Measurements from ENCODE around the gene MARCHF5. TPM values are rescaled to one million over a fixed set of nuclear protein-coding genes. Genes with fewer than 3 reads are reported as not detected.

The MARCHF5 gene
- total RNA-seq, 2 donors from 2014 or later: 11.2 to 19.4 TPM

- Histone ChIP-seq H3K4me1 (no peaks in the 10 kb centered on the region), H3K27me3 (no peaks in the 10 kb centered on the region), H3K9me3 (no peaks in the 10 kb centered on the region), H3K27ac (no peak overlapping the region), H3K36me3 (replicated peaks in 1 of 2; ENCODE audit: insufficient read depth in 1 of 2, low read depth in 2 of 2) (no peaks in the 10 kb centered on the region), H3K4me3 (no peak overlapping the region)
- ATAC-seq: no peak
- DNase-seq: no peak
- intact Hi-C loops (cut with DNase I): no loop called here
- no peak for TF ChIP-seq CTCF (IDR thresholded peaks at IDR 0.05)
- no peak for TF ChIP-seq POLR2A (IDR thresholded peaks at IDR 0.05)
- WGBS, 2 donors: 88 to 97% methylated on average over 4 of the region's 4 CpGs
Observed at GRCh38 chr10:92363498-92363897, 72.5 kb downstream of the MARCHF5 start.

- TF ChIP-seq POLR2A (IDR thresholded peaks at IDR 0.05) (no peak), CTCF (IDR thresholded peaks at IDR 0.05) (no peak)
- Histone ChIP-seq H3K36me3 (replicated peaks in 1 of 2; ENCODE audit: insufficient read depth in 1 of 2, low read depth in 2 of 2) (no peaks in the 10 kb centered on the region), H3K4me3 (no peak overlapping the region), H3K27ac (no peak overlapping the region), H3K27me3 (no peaks in the 10 kb centered on the region), H3K9me3 (no peaks in the 10 kb centered on the region), H3K4me1 (no peaks in the 10 kb centered on the region)
- WGBS, 2 donors: 71 to 82% methylated on average over 5 of the region's 5 CpGs
- DNase-seq (no peak), ATAC-seq (no peak)
- intact Hi-C loops (cut with DNase I): no loop called here
Observed at GRCh38 chr10:92366412-92367021, 75.5 kb downstream of the MARCHF5 start.

GRCh38 chr10:92377962-92378361 lies 87.0 kb downstream of the MARCHF5 start:
- Histone ChIP-seq H3K4me1 (no peaks in the 10 kb centered on the region), H3K9me3 (no peaks in the 10 kb centered on the region), H3K27ac (no peak overlapping the region), H3K4me3 (no peak overlapping the region), H3K27me3 (peaks cover 0 to 3% of the 10 kb centered on the region in 2 donors), H3K36me3 (replicated peaks in 1 of 2; ENCODE audit: insufficient read depth in 1 of 2, low read depth in 2 of 2) (no peaks in the 10 kb centered on the region)
- ATAC-seq (no peak), DNase-seq (no peak)
- 53 to 70% methylated on average over 4 of the region's 4 CpGs for WGBS, 2 donors
- intact Hi-C loops (cut with DNase I): no loop called here
- no peak for TF ChIP-seq CTCF (IDR thresholded peaks at IDR 0.05)
- TF ChIP-seq POLR2A (IDR thresholded peaks at IDR 0.05): no peak

GRCh38 chr10:92381543-92381954 lies 90.6 kb downstream of the MARCHF5 start:
- intact Hi-C loops (cut with DNase I): no loop called here
- WGBS, 2 donors: 44 to 57% methylated on average over 7 of the region's 7 CpGs
- H3K4me1 ChIP-seq: no peaks in the 10 kb centered on the region
- no peaks in the 10 kb centered on the region for H3K9me3 ChIP-seq
- H3K36me3 ChIP-seq (replicated peaks in 1 of 2; ENCODE audit: insufficient read depth in 1 of 2, low read depth in 2 of 2): no peaks in the 10 kb centered on the region
- TF ChIP-seq POLR2A (IDR thresholded peaks at IDR 0.05): no peak
- no peak for TF ChIP-seq CTCF (IDR thresholded peaks at IDR 0.05)
- DNase-seq (no peak), ATAC-seq (no peak)
- H3K4me3 ChIP-seq: no peak overlapping the region
- H3K27ac ChIP-seq: no peak overlapping the region
- H3K27me3 ChIP-seq: peaks cover 0 to 3% of the 10 kb centered on the region in 2 donors

GRCh38 chr10:92382631-92383030 lies 91.7 kb downstream of the MARCHF5 start:
- 81 to 83% methylated on average over 4 of the region's 4 CpGs for WGBS, 2 donors
- Histone ChIP-seq H3K36me3 (replicated peaks in 1 of 2; ENCODE audit: insufficient read depth in 1 of 2, low read depth in 2 of 2) (no peaks in the 10 kb centered on the region), H3K27ac (no peak overlapping the region), H3K27me3 (peaks cover 0 to 3% of the 10 kb centered on the region in 2 donors), H3K4me1 (no peaks in the 10 kb centered on the region), H3K9me3 (no peaks in the 10 kb centered on the region), H3K4me3 (no peak overlapping the region)
- DNase-seq (no peak), ATAC-seq (no peak)
- intact Hi-C loops (cut with DNase I): no loop called here
- TF ChIP-seq CTCF (IDR thresholded peaks at IDR 0.05): no peak
- TF ChIP-seq POLR2A (IDR thresholded peaks at IDR 0.05): no peak

All from body of pancreas (tissue), 4 donors.